ENCODE measurements around the gene MED16.
"Not testable (repeated sequence)": the region's sequence is repeated elsewhere in the genome, so short reads cannot be mapped to it uniquely, and the experiment has no call there.

MED16 gene

GRCh38 chr19:911197-912033, 18.4 kb upstream of the MED16 start:
- no peak for DNase-seq (ENCODE audit: low read depth)

GRCh38 chr19:907183-907853, 14.3 kb upstream of the MED16 start:
- DNase-seq (ENCODE audit: low read depth), result no peak

- no peak for DNase-seq (ENCODE audit: low read depth)
These were observed 13.5 kb upstream of the MED16 start for GRCh38 chr19:906480-906879.

- DNase-seq (ENCODE audit: low read depth), result no peak
These were observed 11.6 kb upstream of the MED16 start for GRCh38 chr19:904545-904944.

GRCh38 chr19:903266-903797, 10.3 kb upstream of the MED16 start:
- no peak for DNase-seq (ENCODE audit: low read depth)

- DNase-seq (ENCODE audit: low read depth), result no peak
These were observed 9.6 kb upstream of the MED16 start for GRCh38 chr19:902446-903226.

GRCh38 chr19:902093-902370, 9.0 kb upstream of the MED16 start:
- DNase-seq (ENCODE audit: low read depth), result no peak

GRCh38 chr19:901216-902092, 8.5 kb upstream of the MED16 start:
- DNase-seq (ENCODE audit: low read depth), result no peak

- no peak for DNase-seq (ENCODE audit: low read depth)
These were observed 7.5 kb upstream of the MED16 start for GRCh38 chr19:900302-901111.

GRCh38 chr19:900043-900301, 7.0 kb upstream of the MED16 start:
- DNase-seq (ENCODE audit: low read depth), result no peak

- DNase-seq (ENCODE audit: low read depth), result no peak
These were observed 6.5 kb upstream of the MED16 start for GRCh38 chr19:899336-900042.

GRCh38 chr19:898663-899062, 5.7 kb upstream of the MED16 start:
- no peak for DNase-seq (ENCODE audit: low read depth)

- DNase-seq (ENCODE audit: low read depth), result no peak
These were observed 4.6 kb upstream of the MED16 start for GRCh38 chr19:897442-898039.

- no peak for DNase-seq (ENCODE audit: low read depth)
These were observed 4.0 kb upstream of the MED16 start for GRCh38 chr19:896999-897398.

GRCh38 chr19:896434-896833, 3.4 kb upstream of the MED16 start:
- no peak for DNase-seq (ENCODE audit: low read depth)

GRCh38 chr19:892243-892893, 619 bp downstream of the MED16 start:
- no peak for DNase-seq (ENCODE audit: low read depth)

- not testable (repeated sequence) for DNase-seq (ENCODE audit: low read depth)
These were observed 1.4 kb downstream of the MED16 start for GRCh38 chr19:891421-892200.

- DNase-seq (ENCODE audit: low read depth), result no peak
These were observed 2.2 kb downstream of the MED16 start for GRCh38 chr19:890831-891230.
